GM19395 (cell line): ENCODE data around the gene FGGY.
"Not testable (repeated sequence)": the region's sequence is repeated elsewhere in the genome, so short reads cannot be mapped to it uniquely, and the experiment has no call there.

ENCODE experiments used
- ATAC-seq: cut with Tn5 transposase; IDR thresholded peaks from one replicate; pipeline ENCODE4 v1.9.1; 2021; ENCODE audit warnings: mild to moderate bottlenecking, moderate library complexity; ENCODE audit not compliant: unreplicated experiment

Gene FGGY

GRCh38 chr1:59714966-59715365, 418.1 kb downstream of the FGGY start:
- ATAC-seq = no peak

GRCh38 chr1:59716832-59717231, 419.9 kb downstream of the FGGY start:
- no peak for ATAC-seq

- ATAC-seq = no peak
Measured at GRCh38 chr1:59718064-59718988, 421.4 kb downstream of the FGGY start.

GRCh38 chr1:59718989-59719360, 422.1 kb downstream of the FGGY start:
- no peak for ATAC-seq

- no peak for ATAC-seq
Measured at GRCh38 chr1:59720326-59721115, 423.6 kb downstream of the FGGY start.

GRCh38 chr1:59730302-59730701, 433.4 kb downstream of the FGGY start:
- ATAC-seq = no peak

GRCh38 chr1:59730759-59731478, 434.0 kb downstream of the FGGY start:
- ATAC-seq = no peak

GRCh38 chr1:59731591-59731990, 434.7 kb downstream of the FGGY start:
- ATAC-seq = no peak

GRCh38 chr1:59732214-59732955, 435.5 kb downstream of the FGGY start:
- ATAC-seq = no peak

- ATAC-seq = no peak
Measured at GRCh38 chr1:59733443-59734141, 436.7 kb downstream of the FGGY start.

GRCh38 chr1:59735927-59736326, 439.0 kb downstream of the FGGY start:
- ATAC-seq = not testable (repeated sequence)

GRCh38 chr1:59736744-59737143, 439.9 kb downstream of the FGGY start:
- no peak for ATAC-seq

GRCh38 chr1:59737638-59738037, 440.7 kb downstream of the FGGY start:
- ATAC-seq = no peak

GRCh38 chr1:59738152-59738551, 441.3 kb downstream of the FGGY start:
- no peak for ATAC-seq

- no peak for ATAC-seq
Measured at GRCh38 chr1:59738591-59739015, 441.7 kb downstream of the FGGY start.

- no peak for ATAC-seq
Measured at GRCh38 chr1:59739111-59739510, 442.2 kb downstream of the FGGY start.

GRCh38 chr1:59742526-59742925, 445.6 kb downstream of the FGGY start:
- no peak for ATAC-seq

GRCh38 chr1:59743324-59744091, 446.6 kb downstream of the FGGY start:
- ATAC-seq = no peak

GRCh38 chr1:59747420-59748024, 450.6 kb downstream of the FGGY start:
- no peak for ATAC-seq
